ENCODE data around the gene TMEM242.

- no peak for TF ChIP-seq POLR2AphosphoS5 (IDR thresholded peaks at IDR 0.05; ENCODE audit: insufficient read depth, low read depth, low read length)
- TF ChIP-seq, protein P1, sequence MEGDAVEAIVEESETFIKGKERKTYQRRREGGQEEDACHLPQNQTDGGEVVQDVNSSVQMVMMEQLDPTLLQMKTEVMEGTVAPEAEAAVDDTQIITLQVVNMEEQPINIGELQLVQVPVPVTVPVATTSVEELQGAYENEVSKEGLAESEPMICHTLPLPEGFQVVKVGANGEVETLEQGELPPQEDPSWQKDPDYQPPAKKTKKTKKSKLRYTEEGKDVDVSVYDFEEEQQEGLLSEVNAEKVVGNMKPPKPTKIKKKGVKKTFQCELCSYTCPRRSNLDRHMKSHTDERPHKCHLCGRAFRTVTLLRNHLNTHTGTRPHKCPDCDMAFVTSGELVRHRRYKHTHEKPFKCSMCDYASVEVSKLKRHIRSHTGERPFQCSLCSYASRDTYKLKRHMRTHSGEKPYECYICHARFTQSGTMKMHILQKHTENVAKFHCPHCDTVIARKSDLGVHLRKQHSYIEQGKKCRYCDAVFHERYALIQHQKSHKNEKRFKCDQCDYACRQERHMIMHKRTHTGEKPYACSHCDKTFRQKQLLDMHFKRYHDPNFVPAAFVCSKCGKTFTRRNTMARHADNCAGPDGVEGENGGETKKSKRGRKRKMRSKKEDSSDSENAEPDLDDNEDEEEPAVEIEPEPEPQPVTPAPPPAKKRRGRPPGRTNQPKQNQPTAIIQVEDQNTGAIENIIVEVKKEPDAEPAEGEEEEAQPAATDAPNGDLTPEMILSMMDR (IDR thresholded peaks at IDR 0.05; ENCODE audit: extremely low read depth in 1 of 2, insufficient read depth in 1 of 2, low read depth in 1 of 2, low read length in 2 of 2) = no peak
- TF ChIP-seq EZH2 (IDR thresholded peaks at IDR 0.05; ENCODE audit: borderline replicate concordance, low read depth, low read length, severe bottlenecking) = no peak
- no peak for TF ChIP-seq MAX (IDR thresholded peaks at IDR 0.05; ENCODE audit: insufficient read depth, insufficient read length)
- no peak for TF ChIP-seq POLR2A (IDR thresholded peaks at IDR 0.05; ENCODE audit: low read depth, low read length)
- no peak for TF ChIP-seq JUN (IDR thresholded peaks at IDR 0.05; ENCODE audit: borderline replicate concordance, insufficient read depth, insufficient read length, low read depth)
- no peak for TF ChIP-seq GATA2 (IDR thresholded peaks at IDR 0.05; ENCODE audit: insufficient read depth, insufficient read length, low read depth, low read length)
Measured at GRCh38 chr6:157282284-157282683, 41.0 kb downstream of the TMEM242 start.

Data from endothelial cell of umbilical vein (primary cell).